IPS-18a (cell line): Measurements from ENCODE around the gene CELA1.

Experiments
- H3K27ac ChIP-seq: one replicate; pipeline ENCODE4 v1.5.1; 2013; ENCODE audit warnings: low read length
- H3K27me3 ChIP-seq: one replicate; pipeline ENCODE4 v1.6.1; 2013; ENCODE audit warnings: mild to moderate bottlenecking, low read length; ENCODE audit not compliant: control insufficient read depth, insufficient read depth
- H3K36me3 ChIP-seq: one replicate; pipeline ENCODE4 v1.6.1; 2013; ENCODE audit warnings: low read depth, low read length; ENCODE audit not compliant: control insufficient read depth
- H3K4me1 ChIP-seq: one replicate; pipeline ENCODE4 v1.6.1; 2013; ENCODE audit warnings: low read depth, low read length; ENCODE audit not compliant: control insufficient read depth
- H3K4me3 ChIP-seq: one replicate; pipeline ENCODE4 v1.5.1; 2013; ENCODE audit warnings: low read length
- H3K9ac ChIP-seq: one replicate; pipeline ENCODE4 v1.6.1; 2013; ENCODE audit warnings: mild to moderate bottlenecking, low read length, moderate library complexity
- H3K9me3 ChIP-seq: one replicate; pipeline ENCODE4 v1.6.1; 2013; ENCODE audit warnings: low read depth, low read length; ENCODE audit not compliant: control insufficient read depth

CELA1 gene

DNA sequence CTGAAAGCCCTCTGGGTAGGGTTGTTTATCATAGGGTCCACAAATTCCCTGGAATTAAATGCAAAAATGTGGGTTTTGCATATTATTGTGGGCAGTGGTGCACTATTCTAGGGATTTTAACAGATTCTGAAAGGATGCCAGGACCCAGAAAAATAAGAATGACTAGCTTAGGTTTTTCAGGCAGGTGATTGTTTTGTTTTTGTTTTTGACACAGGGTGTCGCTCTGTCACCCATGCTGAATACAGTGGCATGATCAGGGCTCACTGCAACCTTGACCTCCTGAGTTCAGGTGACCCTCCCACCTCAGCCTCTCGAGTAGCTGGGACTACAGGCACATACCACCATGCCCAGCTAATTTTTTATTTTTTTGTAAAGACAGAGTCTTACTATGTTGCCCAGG is 25.5 kb upstream of the CELA1 start:
- Histone ChIP-seq H3K4me3 (no peak overlapping the region), H3K27ac (no peak overlapping the region), H3K27me3 (no peaks in the 10 kb centered on the region), H3K36me3 (peaks cover 5% of the 10 kb centered on the region), H3K9ac (no peak overlapping the region), H3K9me3 (no peaks in the 10 kb centered on the region), H3K4me1 (peaks cover 25% of the 10 kb centered on the region)

DNA sequence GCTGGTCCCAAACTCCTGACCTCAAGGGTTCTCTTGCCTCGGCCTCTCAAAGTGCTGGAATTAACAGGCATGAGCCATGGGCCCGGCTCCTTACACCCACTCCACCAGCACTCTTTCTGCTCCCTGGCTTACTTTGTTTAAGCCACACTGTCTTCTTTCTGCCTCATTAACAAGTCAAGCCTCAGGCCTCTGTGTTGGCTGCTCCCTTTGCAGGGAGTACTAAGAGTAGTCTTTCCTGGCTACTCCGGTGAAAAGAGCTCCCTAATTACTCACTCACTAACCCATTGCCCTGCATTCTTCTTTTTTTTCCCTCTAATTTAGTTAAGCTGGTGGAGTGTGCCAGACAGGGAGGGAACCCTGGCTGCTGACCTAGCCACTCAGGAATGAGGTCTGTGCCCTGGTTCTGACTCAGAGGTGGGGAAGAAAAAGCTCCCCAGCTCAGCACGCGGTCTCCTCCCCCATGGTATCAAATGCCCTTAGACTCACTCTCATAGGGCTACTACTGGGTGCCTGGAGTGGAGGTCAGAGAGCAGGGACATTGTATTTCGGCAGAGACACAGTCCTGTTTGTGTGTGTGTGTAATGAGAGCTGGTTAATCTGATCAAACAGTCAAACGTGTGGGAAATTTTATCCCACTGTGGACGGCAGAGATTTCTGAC is 24.9 kb upstream of the CELA1 start:
- Histone ChIP-seq H3K4me3 (no peak overlapping the region), H3K27ac (peak overlapping the region; percentile 79), H3K9me3 (no peaks in the 10 kb centered on the region), H3K4me1 (peaks cover 25% of the 10 kb centered on the region), H3K36me3 (no peaks in the 10 kb centered on the region), H3K27me3 (no peaks in the 10 kb centered on the region), H3K9ac (no peak overlapping the region)

- Histone ChIP-seq H3K9ac (no peak overlapping the region), H3K9me3 (no peaks in the 10 kb centered on the region), H3K27ac (no peak overlapping the region), H3K36me3 (no peaks in the 10 kb centered on the region), H3K27me3 (no peaks in the 10 kb centered on the region), H3K4me3 (no peak overlapping the region), H3K4me1 (peaks cover 25% of the 10 kb centered on the region)
These were observed 24.2 kb upstream of the CELA1 start for GRCh38 chr12:51370667-51371066.

GRCh38 chr12:51369581-51369980 is 23.1 kb upstream of the CELA1 start:
- Histone ChIP-seq H3K27me3 (no peaks in the 10 kb centered on the region), H3K9me3 (no peaks in the 10 kb centered on the region), H3K27ac (no peak overlapping the region), H3K4me3 (no peak overlapping the region), H3K36me3 (no peaks in the 10 kb centered on the region), H3K4me1 (peaks cover 25% of the 10 kb centered on the region), H3K9ac (no peak overlapping the region)

- Histone ChIP-seq H3K9me3 (no peaks in the 10 kb centered on the region), H3K27me3 (no peaks in the 10 kb centered on the region), H3K36me3 (no peaks in the 10 kb centered on the region), H3K9ac (no peak overlapping the region), H3K27ac (no peak overlapping the region), H3K4me1 (peaks cover 25% of the 10 kb centered on the region), H3K4me3 (no peak overlapping the region)
These were observed 22.4 kb upstream of the CELA1 start for GRCh38 chr12:51368640-51369517.

DNA sequence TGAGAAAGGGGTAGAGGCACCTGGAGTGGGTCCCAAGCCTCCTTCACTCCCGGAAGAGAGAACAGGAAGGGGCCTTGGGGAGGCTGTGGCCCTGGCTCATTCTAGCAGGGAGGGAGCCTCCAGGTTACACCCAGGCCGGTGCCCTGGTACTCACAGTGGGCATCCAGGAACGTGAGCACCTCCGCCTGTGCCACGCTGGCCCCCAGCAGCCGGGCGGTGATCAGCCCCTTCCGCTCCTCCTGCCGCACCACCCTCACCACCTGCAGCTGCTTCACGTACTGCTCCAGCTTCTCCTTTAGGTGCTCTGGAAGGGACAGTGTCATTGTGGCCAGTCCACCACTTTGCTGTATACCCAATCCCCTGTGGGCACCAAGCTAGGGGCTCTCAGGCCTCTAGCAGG is 18.8 kb upstream of the CELA1 start:
- Histone ChIP-seq H3K9me3 (no peaks in the 10 kb centered on the region), H3K9ac (no peak overlapping the region), H3K27me3 (no peaks in the 10 kb centered on the region), H3K4me1 (peaks cover 13% of the 10 kb centered on the region), H3K4me3 (no peak overlapping the region), H3K36me3 (no peaks in the 10 kb centered on the region), H3K27ac (no peak overlapping the region)

- Histone ChIP-seq H3K4me3 (no peak overlapping the region), H3K27me3 (no peaks in the 10 kb centered on the region), H3K4me1 (peaks cover 8% of the 10 kb centered on the region), H3K36me3 (no peaks in the 10 kb centered on the region), H3K9ac (no peak overlapping the region), H3K9me3 (no peaks in the 10 kb centered on the region), H3K27ac (no peak overlapping the region)
These were observed 17.5 kb upstream of the CELA1 start for GRCh38 chr12:51364001-51364400.

DNA sequence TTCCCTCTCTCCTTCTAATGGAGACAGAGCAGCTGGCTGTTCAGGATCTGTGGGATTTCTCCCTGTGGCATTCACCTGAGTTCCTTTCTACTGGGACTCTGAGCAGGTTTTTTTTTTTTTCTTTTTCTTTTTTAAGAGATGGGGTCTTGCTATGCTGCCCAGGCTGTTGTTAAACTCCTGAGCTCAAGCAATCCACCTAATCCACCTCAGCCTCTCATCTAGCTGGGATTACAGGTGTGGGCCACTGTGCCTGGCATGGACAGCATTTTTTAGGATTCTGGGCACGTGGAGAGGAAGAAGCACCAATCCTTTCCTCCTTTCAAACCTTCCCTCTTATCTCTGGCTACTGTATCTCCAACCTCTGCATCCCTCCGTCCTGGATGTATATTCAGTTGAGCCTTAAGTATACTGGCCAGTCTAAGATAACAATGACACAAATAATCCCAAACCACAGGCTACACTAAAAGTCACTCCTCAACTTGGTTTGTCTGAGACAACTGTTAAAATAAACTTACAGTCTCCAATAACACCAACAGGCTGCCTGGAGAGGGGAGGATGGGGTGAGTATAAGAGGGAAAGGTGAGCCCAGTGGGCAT is 16.4 kb upstream of the CELA1 start:
- no peak overlapping the region for H3K4me3 ChIP-seq
- no peaks in the 10 kb centered on the region for H3K36me3 ChIP-seq
- H3K4me1 ChIP-seq: no peaks in the 10 kb centered on the region
- no peak overlapping the region for H3K9ac ChIP-seq
- H3K27me3 ChIP-seq: no peaks in the 10 kb centered on the region
- no peak overlapping the region for H3K27ac ChIP-seq
- no peaks in the 10 kb centered on the region for H3K9me3 ChIP-seq

GRCh38 chr12:51362307-51362706 is 15.8 kb upstream of the CELA1 start:
- no peaks in the 10 kb centered on the region for H3K27me3 ChIP-seq
- H3K36me3 ChIP-seq: no peaks in the 10 kb centered on the region
- H3K4me1 ChIP-seq: no peaks in the 10 kb centered on the region
- H3K27ac ChIP-seq: no peak overlapping the region
- no peaks in the 10 kb centered on the region for H3K9me3 ChIP-seq
- H3K4me3 ChIP-seq: no peak overlapping the region
- no peak overlapping the region for H3K9ac ChIP-seq

DNA sequence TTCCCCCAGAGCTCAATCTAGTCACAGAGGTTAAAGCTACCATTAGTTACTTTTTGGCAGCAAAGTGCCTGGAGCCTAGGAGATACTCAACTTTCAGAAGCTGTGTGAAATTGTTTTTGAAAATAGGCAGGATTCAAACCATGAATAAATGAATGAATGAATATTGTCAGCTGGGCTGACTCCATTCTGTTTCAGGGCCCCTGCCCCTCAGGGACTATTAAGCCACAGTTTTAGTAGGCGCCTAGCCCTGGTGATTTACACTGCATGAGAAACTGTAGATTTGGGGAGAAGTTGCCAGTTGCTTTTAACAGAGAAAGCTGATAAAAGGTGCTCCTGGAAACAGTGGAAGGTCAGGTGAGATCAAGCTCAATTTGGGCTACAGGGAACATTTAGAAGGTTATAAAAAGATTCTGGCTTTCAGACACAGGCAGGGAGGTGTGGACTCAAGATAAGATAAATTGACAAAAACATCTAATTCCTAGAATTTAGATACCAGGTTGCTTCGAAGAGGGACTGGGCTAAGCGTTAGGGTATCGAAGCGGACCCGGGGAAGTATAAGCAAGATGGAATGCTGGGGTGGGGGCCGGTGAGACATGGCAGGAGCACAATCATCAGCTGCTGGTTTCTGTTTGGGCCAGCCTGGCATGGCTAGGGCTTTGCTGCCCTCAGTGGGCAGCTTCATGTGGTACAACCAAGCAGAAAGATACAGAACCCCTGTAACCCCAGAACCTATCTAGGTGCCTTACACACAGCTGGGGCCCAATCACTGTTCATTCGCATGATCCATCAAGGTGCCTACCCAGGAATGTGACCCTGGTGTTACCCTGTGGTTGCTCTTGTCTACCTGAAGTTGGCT is 14.9 kb upstream of the CELA1 start:
- Histone ChIP-seq H3K4me3 (no peak overlapping the region), H3K36me3 (no peaks in the 10 kb centered on the region), H3K27me3 (no peaks in the 10 kb centered on the region), H3K9ac (no peak overlapping the region), H3K27ac (no peak overlapping the region), H3K9me3 (no peaks in the 10 kb centered on the region), H3K4me1 (no peaks in the 10 kb centered on the region)

DNA sequence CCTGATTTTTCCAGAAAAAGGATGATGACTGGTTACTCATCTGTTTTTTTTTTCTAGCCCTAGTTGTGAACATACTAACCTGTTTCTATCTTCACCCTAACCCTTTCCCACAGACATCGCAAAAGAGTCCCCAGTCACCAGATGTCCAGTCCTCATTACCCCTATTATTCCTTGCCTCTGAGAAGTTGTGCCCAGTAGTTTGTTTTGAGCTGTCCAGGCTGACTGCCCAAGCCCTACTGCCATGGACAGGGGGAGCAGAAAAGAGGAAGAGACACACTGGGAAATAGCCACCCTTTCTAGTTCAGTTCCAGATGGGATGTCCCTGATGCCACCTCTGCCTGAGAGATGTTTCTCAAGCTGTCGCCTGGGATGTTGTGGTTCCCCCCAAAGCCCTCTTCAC is 13.8 kb upstream of the CELA1 start:
- no peak overlapping the region for H3K27ac ChIP-seq
- H3K9me3 ChIP-seq: no peaks in the 10 kb centered on the region
- H3K27me3 ChIP-seq: no peaks in the 10 kb centered on the region
- no peak overlapping the region for H3K9ac ChIP-seq
- no peaks in the 10 kb centered on the region for H3K4me1 ChIP-seq
- no peak overlapping the region for H3K4me3 ChIP-seq
- H3K36me3 ChIP-seq: no peaks in the 10 kb centered on the region
